ENCODE results near the gene PIWIL4.
"Not testable (repeated sequence)": the region's sequence is repeated elsewhere in the genome, so short reads cannot be mapped to it uniquely, and the experiment has no call there.

Gene PIWIL4

GRCh38 chr11:94549146-94549545 is 18.0 kb upstream of the PIWIL4 start:
- no peak for DNase-seq (ENCODE audit: low read depth in 2 of 2)

GRCh38 chr11:94550513-94550912 is 16.7 kb upstream of the PIWIL4 start:
- no peak for DNase-seq (ENCODE audit: low read depth in 2 of 2)

DNA sequence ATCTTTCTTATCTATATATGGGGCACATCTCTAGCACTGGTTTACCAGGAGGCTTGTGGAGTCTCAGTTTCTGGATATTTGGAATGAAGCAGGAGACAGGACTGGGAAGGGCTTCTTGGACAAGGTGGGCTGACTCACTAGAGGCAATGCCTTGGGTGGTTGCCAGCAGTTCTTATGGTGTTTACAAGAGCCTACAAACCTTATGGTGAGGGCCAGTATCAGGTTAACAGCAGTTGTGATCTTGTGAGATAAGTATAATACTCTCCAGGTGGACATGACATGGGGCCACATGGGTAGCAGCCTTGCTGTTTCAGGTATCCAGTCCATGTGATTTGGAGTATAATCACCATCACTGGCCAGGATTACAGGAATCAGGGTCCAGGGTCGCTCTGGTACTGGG is 13.2 kb upstream of the PIWIL4 start:
- DNase-seq (ENCODE audit: low read depth in 2 of 2) = no peak

- not testable (repeated sequence) for DNase-seq (ENCODE audit: low read depth in 2 of 2)
These were observed 11.3 kb upstream of the PIWIL4 start for GRCh38 chr11:94555752-94556329.

GRCh38 chr11:94557421-94557820 is 9.7 kb upstream of the PIWIL4 start:
- no peak for DNase-seq (ENCODE audit: low read depth in 2 of 2)

DNA sequence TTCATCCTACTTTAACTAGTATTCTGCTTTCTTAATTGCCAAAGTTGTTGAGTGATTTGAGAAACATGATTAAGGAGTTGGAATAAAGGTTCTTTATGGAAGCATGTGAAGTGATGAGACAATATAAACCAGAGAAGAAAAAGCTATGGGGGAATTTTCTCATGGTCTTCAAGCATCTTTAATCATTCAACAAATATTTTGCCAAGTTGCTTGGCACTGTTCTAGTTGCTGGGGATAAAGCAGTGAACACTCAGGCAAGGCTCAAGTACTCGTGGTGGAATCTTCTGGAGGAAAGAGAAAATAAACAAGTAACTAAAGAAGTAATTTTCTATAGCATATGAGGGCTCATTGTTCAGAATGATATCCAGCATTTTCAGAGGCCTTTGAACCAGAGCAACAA is 9.2 kb upstream of the PIWIL4 start:
- DNase-seq (ENCODE audit: low read depth in 2 of 2) = no peak

- DNase-seq (ENCODE audit: low read depth in 2 of 2) = no peak
These were observed 8.7 kb upstream of the PIWIL4 start for GRCh38 chr11:94558468-94558867.

DNA sequence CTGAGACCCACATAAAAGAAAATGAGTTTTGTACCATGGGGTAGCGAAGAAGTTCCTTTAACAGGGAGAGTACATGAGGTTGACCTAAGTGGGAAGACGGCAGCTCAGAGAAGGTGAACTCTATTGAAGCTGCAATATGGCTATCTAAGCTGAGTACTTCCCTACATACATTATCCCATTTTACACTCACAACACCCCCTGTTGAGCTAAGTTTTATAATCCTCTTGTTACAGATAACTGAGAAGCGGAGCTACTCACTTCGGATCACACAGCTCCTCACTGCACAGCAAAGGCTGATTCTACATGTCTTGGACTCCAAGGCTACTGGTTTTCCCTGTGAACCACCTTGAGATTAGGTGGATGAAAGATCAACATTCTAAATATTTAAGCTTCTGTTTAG is 8.2 kb upstream of the PIWIL4 start:
- no peak for DNase-seq (ENCODE audit: low read depth in 2 of 2)

GRCh38 chr11:94559361-94559760 is 7.8 kb upstream of the PIWIL4 start:
- DNase-seq (ENCODE audit: low read depth in 2 of 2) = no peak

- no peak for DNase-seq (ENCODE audit: low read depth in 2 of 2)
These were observed 6.3 kb upstream of the PIWIL4 start for GRCh38 chr11:94560834-94561233.

- DNase-seq (ENCODE audit: low read depth in 2 of 2) = no peak
These were observed 3.9 kb upstream of the PIWIL4 start for GRCh38 chr11:94563176-94563847.

DNA sequence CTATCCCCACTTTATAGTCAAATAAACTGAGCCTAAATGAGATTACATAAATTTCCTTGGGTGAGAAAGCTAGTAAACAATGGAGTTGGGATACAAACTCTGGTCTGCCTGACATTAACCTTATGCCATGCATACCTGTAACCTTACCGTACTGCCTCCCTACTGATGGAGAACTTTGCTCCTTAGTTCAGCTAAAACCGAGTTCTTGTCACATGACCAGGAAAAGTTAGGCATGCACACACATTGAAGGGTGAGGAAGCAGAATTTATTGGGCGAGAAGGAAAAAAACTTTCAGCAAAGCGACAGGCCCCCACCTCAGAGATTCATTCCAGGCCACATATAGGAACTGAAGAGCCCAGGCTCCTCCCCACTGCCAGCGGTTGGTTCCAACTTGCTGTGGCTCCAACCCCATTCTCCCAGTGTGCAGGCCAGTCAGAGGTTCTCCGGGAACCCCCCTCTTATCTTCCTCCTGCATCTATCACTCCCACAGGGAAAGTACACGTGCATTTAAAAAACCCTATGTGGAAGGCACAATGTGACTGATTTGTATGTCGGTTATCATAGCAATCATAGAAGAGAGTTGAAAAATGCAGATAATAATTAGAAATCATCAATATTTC is 3.2 kb upstream of the PIWIL4 start:
- no peak for DNase-seq (ENCODE audit: low read depth in 2 of 2)

GRCh38 chr11:94568200-94568599 is 1.0 kb downstream of the PIWIL4 start:
- no peak for DNase-seq (ENCODE audit: low read depth in 2 of 2)

- DNase-seq (ENCODE audit: low read depth in 2 of 2) = no peak
These were observed 1.5 kb downstream of the PIWIL4 start for GRCh38 chr11:94568717-94569116.

DNA sequence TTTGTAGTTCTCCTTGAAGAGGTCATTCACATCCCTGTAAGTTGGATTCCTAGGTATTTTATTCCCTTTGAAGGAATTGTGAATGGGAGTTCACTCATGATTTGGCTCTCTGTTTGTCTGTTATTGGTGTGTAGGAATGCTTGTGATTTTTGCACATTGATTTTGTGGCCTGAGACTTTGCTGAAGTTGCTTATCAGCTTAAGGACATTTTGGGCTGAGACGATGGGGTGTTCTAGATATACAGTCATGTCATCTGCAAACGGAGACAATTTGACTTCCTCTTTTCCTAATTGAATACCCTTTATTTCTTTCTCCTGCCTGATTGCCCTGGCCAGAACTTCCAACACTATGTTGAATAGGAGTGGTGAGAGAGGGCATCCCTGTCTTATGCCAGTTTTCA is 5.8 kb downstream of the PIWIL4 start:
- DNase-seq (ENCODE audit: low read depth in 2 of 2) = not testable (repeated sequence)

DNA sequence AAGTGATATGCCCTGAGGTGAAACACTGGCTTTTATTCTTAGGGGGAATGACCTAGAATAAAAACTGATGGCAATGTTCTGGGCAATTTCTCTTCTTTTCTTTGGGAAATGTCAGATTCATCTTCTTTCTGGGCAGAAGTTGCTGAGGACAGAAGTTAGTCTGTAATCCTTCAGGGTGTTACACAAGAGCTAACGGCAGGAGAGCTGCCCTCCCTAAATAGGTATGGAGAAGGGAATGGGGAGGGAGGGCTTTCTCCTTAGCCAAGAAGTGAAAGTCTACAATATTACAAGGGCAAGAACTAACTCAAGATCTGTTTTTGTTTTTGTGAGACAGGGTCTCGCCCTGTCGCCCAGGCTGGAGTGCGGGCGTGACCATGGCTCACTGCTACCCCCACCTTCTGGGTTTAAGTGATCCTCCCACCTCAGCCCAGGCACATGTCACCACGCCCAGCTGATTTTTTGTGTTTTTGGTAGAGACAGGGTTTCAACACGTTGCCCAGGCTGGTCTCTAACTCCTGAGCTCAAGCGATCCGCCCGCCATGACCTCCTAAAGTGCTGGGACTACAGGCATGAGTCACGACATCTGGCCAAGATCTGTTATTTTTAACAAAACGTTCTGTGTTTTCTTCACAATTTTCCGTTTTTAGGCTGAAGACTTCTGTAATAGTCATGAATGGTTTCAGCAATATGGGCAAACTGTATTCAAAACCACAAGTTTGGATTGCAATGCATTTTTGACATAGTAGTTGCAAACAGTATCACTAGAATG is 7.2 kb downstream of the PIWIL4 start:
- no peak for DNase-seq (ENCODE audit: low read depth in 2 of 2)

- no peak for DNase-seq (ENCODE audit: low read depth in 2 of 2)
These were observed 9.1 kb downstream of the PIWIL4 start for GRCh38 chr11:94576306-94576705.

- DNase-seq (ENCODE audit: low read depth in 2 of 2) = no peak
These were observed 10.7 kb downstream of the PIWIL4 start for GRCh38 chr11:94577841-94578240.

DNA sequence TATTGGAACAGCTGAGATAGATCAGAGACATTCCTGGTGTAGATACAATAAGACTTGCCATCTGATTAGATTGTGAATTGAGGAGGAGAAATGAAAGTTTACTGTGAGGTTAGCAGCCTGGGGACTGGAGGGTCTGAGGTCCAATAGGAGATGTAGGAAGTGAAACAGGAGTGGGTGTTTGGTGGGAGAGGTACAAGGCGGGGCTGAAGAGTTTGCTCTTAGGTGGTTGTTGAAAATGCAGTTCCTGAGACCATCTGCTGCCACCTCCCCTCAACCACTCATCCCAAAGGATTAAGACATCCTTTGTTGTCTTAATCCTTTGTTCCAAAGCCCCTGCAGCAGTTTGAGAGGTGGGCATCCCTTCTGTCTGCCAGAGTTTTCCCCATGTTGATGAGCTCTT is 14.8 kb downstream of the PIWIL4 start:
- no peak for DNase-seq (ENCODE audit: low read depth in 2 of 2)

DNA sequence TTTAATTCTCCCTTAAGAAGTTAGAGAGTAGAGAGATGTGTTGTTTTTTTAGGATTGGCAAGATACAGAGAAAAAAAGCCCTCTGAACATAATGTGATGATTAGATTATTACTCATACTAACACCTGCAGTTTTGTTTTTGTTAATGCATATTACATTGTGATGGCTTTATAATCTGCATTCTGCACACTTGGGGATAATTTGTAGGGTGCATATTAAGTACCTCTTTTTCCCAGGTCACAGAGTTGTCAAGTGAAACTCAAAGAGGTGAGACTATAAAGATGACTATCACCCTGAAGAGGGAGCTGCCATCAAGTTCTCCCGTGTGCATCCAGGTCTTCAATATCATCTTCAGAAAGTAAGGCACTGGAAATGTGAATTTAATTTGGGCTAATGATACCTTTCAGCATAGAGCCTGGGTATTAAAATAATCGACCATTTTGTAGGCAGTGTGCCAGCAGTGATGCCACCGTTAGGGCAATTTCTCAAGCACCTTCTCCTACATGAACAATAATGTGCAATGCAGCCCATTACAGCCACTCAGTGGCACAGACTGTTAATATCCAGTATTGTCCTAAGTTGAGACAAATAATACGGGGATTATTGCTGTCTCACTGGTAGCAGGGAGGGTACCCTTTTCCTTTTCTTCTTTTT is 16.2 kb downstream of the PIWIL4 start:
- no peak for DNase-seq (ENCODE audit: low read depth in 2 of 2)

GRCh38 chr11:94583866-94584500 is 16.8 kb downstream of the PIWIL4 start:
- DNase-seq (ENCODE audit: low read depth in 2 of 2) = no peak

- DNase-seq (ENCODE audit: low read depth in 2 of 2) = no peak
These were observed 17.8 kb downstream of the PIWIL4 start for GRCh38 chr11:94584978-94585377.

All from stimulated activated CD8-positive, alpha-beta memory T cell treated with anti-CD3 and anti-CD28 coated beads, Interleukin-15, amount 100 ng/mL, for 4 hours (primary cell).